NT2/D1 (cell line): ENCODE results near the gene CHRNG.

ENCODE experiments used
- SUZ12 ChIP-seq: IDR thresholded peaks from 2 replicates; pipeline ENCODE4 v1.6.1; 2011; ENCODE audit not compliant: insufficient read length, insufficient read depth; ENCODE audit errors: extremely low read depth
- YY1 ChIP-seq: IDR thresholded peaks from 2 replicates; pipeline ENCODE4 v1.6.1; 2011; ENCODE audit not compliant: insufficient read length, insufficient read depth
- ZNF274 ChIP-seq: IDR thresholded peaks from 2 replicates; pipeline ENCODE4 v1.6.1; 2011; ENCODE audit warnings: mild to moderate bottlenecking, low read depth, low read length

- no peak for TF ChIP-seq YY1
- no peak for TF ChIP-seq SUZ12
- TF ChIP-seq ZNF274 = no peak
Measured at GRCh38 chr2:232539298-232540231, at the start of gene CHRNG.
